K562 (cell line): Measurements from ENCODE around the gene SLC26A3. TPM values are rescaled to one million over a fixed set of nuclear protein-coding genes. Genes with fewer than 3 reads are reported as not detected.
A peak's percentile ranks its signal among the peaks of the same experiment; 100 is the strongest.

Source experiments
- EP400 ChIP-seq: fragments of 450-650 bp; IDR thresholded peaks from 2 replicates; pipeline ENCODE4 v1.6.1; 2017; ENCODE audit warnings: antibody characterized with exemption, mild to moderate bottlenecking, moderate library complexity
- GABPB2 ChIP-seq: fragments of 250-450 bp; sonication (Bioruptor Pico); conservative IDR thresholded peaks from 2 replicates; pipeline ENCODE4 v1.5.1; 2021; ENCODE audit warnings: mild to moderate bottlenecking
- MTA3 ChIP-seq: fragments of 450-650 bp; formaldehyde crosslinking; IDR thresholded peaks from 2 replicates; pipeline ENCODE4 v1.6.1; 2017; ENCODE audit warnings: mild to moderate bottlenecking, borderline replicate concordance
- NR2F6 ChIP-seq: fragments of 450-650 bp; formaldehyde crosslinking; IDR thresholded peaks from 2 replicates; pipeline ENCODE4 v1.4.0; 2020; ENCODE audit warnings: mild to moderate bottlenecking
- SLC30A9 ChIP-seq: fragments of 250-450 bp; sonication (Bioruptor Pico); IDR thresholded peaks from 2 replicates; pipeline ENCODE4 v1.8.0; 2022; ENCODE audit warnings: mild to moderate bottlenecking, moderate library complexity
- SMARCE1 ChIP-seq: fragments of 450-650 bp; IDR thresholded peaks from 2 replicates; pipeline ENCODE4 v1.7.1; 2016; ENCODE audit warnings: mild to moderate bottlenecking
- ZBED1 ChIP-seq: IDR thresholded peaks from 2 replicates; pipeline ENCODE4 v1.6.1; 2014
- ZNF586 ChIP-seq: fragments of 450-650 bp; formaldehyde crosslinking; conservative IDR thresholded peaks from 2 replicates; pipeline ENCODE4 v1.4.0; 2020; ENCODE audit warnings: mild to moderate bottlenecking, moderate library complexity
- polyA plus RNA-seq, 8 experiments: library from polyadenylated mRNA; depleted of rRNA in 4 of 8; stranded (reverse) in 5 of 8; unstranded in 3 of 8; fragments of >200 nt; fragmentation: Nextera tagmentation in 2 of 8; fragmentation: Illumina TruSeq in 1 of 8; extraction: Ambion mirVana in 2 of 8; extraction: Trizol in 1 of 8; gene quantifications; 2 replicates each; pipeline versions ENCODE4 v1.2.1 to v1.2.3, GENCODE V29; 2011 to 2014; ENCODE audit warnings: inconsistent platforms in 1 of 8, missing spikeins in 1 of 8
- total RNA-seq, 7 experiments: library from RNA; depleted of rRNA in 6 of 7; stranded (reverse); fragments of >200 nt in 6 of 7; fragmentation: Illumina TruSeq in 2 of 7; extraction: Trizol in 2 of 7; gene quantifications; 2 replicates each; pipeline versions ENCODE4 v1.2.1 to v1.2.3, GENCODE V29; 2011 to 2021; ENCODE audit warnings: low replicate concordance in 1 of 7
- TF ChIP-seq, protein P1 (sequence below): fragments of 200-800 bp; sonication (Bioruptor generic); IDR thresholded peaks from 2 replicates; pipeline ENCODE4 v1.6.1; 2016; ENCODE audit warnings: missing genetic modification characterization, missing compliant biosample characterization
- TF ChIP-seq, protein P2 (sequence below): fragments of 450-650 bp; formaldehyde crosslinking; IDR thresholded peaks from 2 replicates; pipeline ENCODE4 v1.4.0; 2020; ENCODE audit warnings: mild to moderate bottlenecking

Gene SLC26A3
- total and polyA plus RNA-seq, 9 of the 15 experiments (the other 6 are each of a cell fraction or from before 2014, with no cell fraction given), result 0.86 TPM; not detected in 8

GRCh38 chr7:107743567-107744344, 59.3 kb downstream of the SLC26A3 start, which contains the start of gene CBLL1 (continued):
- TF ChIP-seq MTA3 (peak; percentile 87; the same call in 1 of the 2 replicates), NR2F6 (CRISPR knock-in tag) (no peak), SLC30A9 (CRISPR knock-in tag) (no peak), EP400 (peak; percentile 97), ZNF586 (CRISPR knock-in tag) (no peak), SMARCE1 (peak; percentile 20; the same call in 1 of the 2 replicates), ZBED1 (0 out of 2 replicates have a peak, but pooled peaks have one; percentile 48), GABPB2 (CRISPR knock-in tag) (no peak)
- TF ChIP-seq, protein P1, sequence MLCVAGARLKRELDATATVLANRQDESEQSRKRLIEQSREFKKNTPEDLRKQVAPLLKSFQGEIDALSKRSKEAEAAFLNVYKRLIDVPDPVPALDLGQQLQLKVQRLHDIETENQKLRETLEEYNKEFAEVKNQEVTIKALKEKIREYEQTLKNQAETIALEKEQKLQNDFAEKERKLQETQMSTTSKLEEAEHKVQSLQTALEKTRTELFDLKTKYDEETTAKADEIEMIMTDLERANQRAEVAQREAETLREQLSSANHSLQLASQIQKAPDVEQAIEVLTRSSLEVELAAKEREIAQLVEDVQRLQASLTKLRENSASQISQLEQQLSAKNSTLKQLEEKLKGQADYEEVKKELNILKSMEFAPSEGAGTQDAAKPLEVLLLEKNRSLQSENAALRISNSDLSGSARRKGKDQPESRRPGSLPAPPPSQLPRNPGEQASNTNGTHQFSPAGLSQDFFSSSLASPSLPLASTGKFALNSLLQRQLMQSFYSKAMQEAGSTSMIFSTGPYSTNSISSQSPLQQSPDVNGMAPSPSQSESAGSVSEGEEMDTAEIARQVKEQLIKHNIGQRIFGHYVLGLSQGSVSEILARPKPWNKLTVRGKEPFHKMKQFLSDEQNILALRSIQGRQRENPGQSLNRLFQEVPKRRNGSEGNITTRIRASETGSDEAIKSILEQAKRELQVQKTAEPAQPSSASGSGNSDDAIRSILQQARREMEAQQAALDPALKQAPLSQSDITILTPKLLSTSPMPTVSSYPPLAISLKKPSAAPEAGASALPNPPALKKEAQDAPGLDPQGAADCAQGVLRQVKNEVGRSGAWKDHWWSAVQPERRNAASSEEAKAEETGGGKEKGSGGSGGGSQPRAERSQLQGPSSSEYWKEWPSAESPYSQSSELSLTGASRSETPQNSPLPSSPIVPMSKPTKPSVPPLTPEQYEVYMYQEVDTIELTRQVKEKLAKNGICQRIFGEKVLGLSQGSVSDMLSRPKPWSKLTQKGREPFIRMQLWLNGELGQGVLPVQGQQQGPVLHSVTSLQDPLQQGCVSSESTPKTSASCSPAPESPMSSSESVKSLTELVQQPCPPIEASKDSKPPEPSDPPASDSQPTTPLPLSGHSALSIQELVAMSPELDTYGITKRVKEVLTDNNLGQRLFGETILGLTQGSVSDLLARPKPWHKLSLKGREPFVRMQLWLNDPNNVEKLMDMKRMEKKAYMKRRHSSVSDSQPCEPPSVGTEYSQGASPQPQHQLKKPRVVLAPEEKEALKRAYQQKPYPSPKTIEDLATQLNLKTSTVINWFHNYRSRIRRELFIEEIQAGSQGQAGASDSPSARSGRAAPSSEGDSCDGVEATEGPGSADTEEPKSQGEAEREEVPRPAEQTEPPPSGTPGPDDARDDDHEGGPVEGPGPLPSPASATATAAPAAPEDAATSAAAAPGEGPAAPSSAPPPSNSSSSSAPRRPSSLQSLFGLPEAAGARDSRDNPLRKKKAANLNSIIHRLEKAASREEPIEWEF, result no peak
- TF ChIP-seq, protein P2, sequence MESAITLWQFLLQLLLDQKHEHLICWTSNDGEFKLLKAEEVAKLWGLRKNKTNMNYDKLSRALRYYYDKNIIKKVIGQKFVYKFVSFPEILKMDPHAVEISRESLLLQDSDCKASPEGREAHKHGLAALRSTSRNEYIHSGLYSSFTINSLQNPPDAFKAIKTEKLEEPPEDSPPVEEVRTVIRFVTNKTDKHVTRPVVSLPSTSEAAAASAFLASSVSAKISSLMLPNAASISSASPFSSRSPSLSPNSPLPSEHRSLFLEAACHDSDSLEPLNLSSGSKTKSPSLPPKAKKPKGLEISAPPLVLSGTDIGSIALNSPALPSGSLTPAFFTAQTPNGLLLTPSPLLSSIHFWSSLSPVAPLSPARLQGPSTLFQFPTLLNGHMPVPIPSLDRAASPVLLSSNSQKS (CRISPR knock-in tag), result no peak
